Nucleus accumbens (tissue), 56 donors: ENCODE data around the gene RILPL2.
A peak's percentile ranks its signal among the peaks of the same experiment; 100 is the strongest.
"Not testable (repeated sequence)": the region's sequence is repeated elsewhere in the genome, so short reads cannot be mapped to it uniquely, and the experiment has no call there.

ENCODE experiments used
- DNase-seq, 56 donors: peaks; one replicate each; lab custom pipeline; 2025; lab: John Stamatoyannopoulos, UW

RILPL2 gene

GRCh38 chr12:123387508-123388176, 48.8 kb downstream of the RILPL2 start:
- no peak for DNase-seq

- DNase-seq = not testable (repeated sequence)
Measured at GRCh38 chr12:123385536-123385935, 50.9 kb downstream of the RILPL2 start.

GRCh38 chr12:123384994-123385376, 51.5 kb downstream of the RILPL2 start:
- no peak for DNase-seq

- DNase-seq = peak in 2 of 56 donors; percentile 27 to 38
Measured at GRCh38 chr12:123384318-123384993, 52.0 kb downstream of the RILPL2 start.

- DNase-seq = no peak
Measured at GRCh38 chr12:123382684-123383083, 53.8 kb downstream of the RILPL2 start.

- DNase-seq = no peak
Measured at GRCh38 chr12:123379391-123379790, 57.1 kb downstream of the RILPL2 start.

GRCh38 chr12:123372415-123372814, 64.1 kb downstream of the RILPL2 start:
- not testable (repeated sequence) for DNase-seq

GRCh38 chr12:123371667-123372368, 64.7 kb downstream of the RILPL2 start:
- DNase-seq = not testable (repeated sequence)

- DNase-seq = no peak
Measured at GRCh38 chr12:123369229-123369628, 67.3 kb downstream of the RILPL2 start.

GRCh38 chr12:123368431-123368830, 68.1 kb downstream of the RILPL2 start:
- DNase-seq = not testable (repeated sequence)

GRCh38 chr12:123367511-123367910, 69.0 kb downstream of the RILPL2 start:
- no peak for DNase-seq
